ENCODE measurements around the gene ASB6. TPM values are rescaled to one million over a fixed set of nuclear protein-coding genes. Genes with fewer than 3 reads are reported as not detected.

ASB6 gene
- total RNA-seq, 1 donor from 2014 or later: 9.2 TPM

DNA sequence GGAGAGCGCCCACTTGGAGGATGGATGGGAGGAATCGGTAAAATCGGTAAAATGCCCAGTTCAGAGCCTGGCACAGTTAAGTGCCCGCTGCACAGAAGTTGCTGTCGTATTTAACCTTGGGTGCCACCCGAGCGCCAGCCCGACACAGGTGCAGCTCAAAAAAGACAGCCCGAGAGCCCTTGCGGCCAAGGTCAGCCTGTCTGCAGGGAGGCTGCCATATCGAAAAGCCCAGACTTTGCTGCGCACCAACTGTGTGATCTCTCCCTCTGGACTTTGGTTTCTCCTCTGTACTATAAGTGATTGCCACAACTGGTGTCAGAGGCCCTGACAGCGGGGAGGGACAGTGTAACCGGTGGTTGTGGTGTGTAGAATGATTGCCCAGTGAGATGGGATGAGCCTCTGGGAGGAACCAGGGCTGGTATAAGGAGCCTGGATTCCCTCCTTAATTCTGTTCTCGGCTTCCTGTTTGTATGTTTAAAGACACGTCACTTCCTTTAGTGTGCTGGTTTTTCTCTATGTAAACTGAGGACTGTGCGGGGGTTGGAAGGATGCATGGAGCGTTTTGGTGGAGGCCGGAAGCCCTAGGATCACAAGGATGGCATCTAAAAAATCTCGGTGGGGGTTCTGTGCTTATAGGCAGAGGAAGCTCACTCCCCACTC is 15.2 kb downstream of the ASB6 start:
- Histone ChIP-seq H3K9me3 (ENCODE audit: low read depth) (no peaks in the 10 kb centered on the region), H3K9ac (peak overlapping the region; percentile 56), H3F3A (ENCODE audit: low read depth) (no peaks in the 10 kb centered on the region), H2AFZ (replicated peaks) (no peak overlapping the region), H3K27ac (no peak overlapping the region), H3K4me2 (peak overlapping the region; percentile 98), H3K79me2 (ENCODE audit: low read depth) (peaks cover 58% of the 10 kb centered on the region), H3K4me3 (peak overlapping the region; percentile 72), H3K36me3 (no peaks in the 10 kb centered on the region), H3K27me3 (peaks cover 3% of the 10 kb centered on the region), H3K4me1 (peaks cover 11% of the 10 kb centered on the region), H4K20me1 (ENCODE audit: low read depth) (peaks cover 57% of the 10 kb centered on the region)
- Mint-ChIP-seq H3K4me1 (peaks cover 58% of the 10 kb centered on the region), H3K4me3 (peak overlapping the region; percentile 88), H3K27me3 (ENCODE audit: insufficient read depth, low read depth) (peaks cover 5% of the 10 kb centered on the region), H3K9me3 (no peaks in the 10 kb centered on the region), H3K27ac (no peak overlapping the region), H3K36me3 (peaks cover 4% of the 10 kb centered on the region)
- no peak for DNase-seq (ENCODE audit: low spot score)
- TF ChIP-seq EZH2phosphoT487 (IDR thresholded peaks at IDR 0.05) (no peak), EZH2 (IDR thresholded peaks at IDR 0.05) (no peak)
- TF ChIP-seq, protein P1, sequence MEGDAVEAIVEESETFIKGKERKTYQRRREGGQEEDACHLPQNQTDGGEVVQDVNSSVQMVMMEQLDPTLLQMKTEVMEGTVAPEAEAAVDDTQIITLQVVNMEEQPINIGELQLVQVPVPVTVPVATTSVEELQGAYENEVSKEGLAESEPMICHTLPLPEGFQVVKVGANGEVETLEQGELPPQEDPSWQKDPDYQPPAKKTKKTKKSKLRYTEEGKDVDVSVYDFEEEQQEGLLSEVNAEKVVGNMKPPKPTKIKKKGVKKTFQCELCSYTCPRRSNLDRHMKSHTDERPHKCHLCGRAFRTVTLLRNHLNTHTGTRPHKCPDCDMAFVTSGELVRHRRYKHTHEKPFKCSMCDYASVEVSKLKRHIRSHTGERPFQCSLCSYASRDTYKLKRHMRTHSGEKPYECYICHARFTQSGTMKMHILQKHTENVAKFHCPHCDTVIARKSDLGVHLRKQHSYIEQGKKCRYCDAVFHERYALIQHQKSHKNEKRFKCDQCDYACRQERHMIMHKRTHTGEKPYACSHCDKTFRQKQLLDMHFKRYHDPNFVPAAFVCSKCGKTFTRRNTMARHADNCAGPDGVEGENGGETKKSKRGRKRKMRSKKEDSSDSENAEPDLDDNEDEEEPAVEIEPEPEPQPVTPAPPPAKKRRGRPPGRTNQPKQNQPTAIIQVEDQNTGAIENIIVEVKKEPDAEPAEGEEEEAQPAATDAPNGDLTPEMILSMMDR (IDR thresholded peaks at IDR 0.05): no peak

DNA sequence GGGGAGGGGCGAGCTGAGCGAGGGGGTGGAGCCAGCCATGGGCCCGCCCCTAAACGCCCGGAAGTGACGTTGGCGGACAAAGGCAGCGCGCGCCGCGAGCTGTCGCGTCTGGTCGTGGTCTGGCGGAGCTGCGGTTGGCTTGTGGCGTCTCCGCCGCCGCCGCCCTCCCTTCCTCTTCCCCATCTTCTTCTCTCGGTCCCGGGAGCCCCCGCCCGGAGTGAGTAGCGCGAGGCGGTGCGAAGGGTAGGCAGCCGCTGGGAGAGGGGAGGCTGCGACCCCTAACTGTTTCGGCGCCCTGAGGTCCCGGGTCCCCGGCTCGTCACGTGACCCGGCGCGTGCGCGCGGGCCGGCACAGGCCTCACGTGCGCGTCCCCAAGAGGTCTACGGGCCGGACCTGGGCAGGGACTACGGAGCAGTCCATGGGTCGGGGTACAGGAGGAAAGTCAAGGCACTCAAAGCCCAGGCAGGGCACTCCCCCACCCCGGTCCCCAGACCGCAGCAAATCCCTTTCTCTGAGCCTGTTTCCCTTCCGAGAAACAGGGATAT is 15.8 kb downstream of the ASB6 start, which contains the start of gene NTMT1:
TSS of gene NTMT1 (plus strand) at position 85 of the 546 bp plus-strand sequence. CDS start 6,541 bp downstream, outside the sequence.
- peak; percentile 92 for DNase-seq (ENCODE audit: low spot score)
- peaks cover 2% of the 10 kb centered on the region for H3F3A ChIP-seq (ENCODE audit: low read depth)
- Mint-ChIP-seq H3K27me3 (ENCODE audit: insufficient read depth, low read depth) (peaks cover 7% of the 10 kb centered on the region), H3K4me1 (peaks cover 57% of the 10 kb centered on the region), H3K36me3 (peaks cover 4% of the 10 kb centered on the region), H3K4me3 (peak within 1 kb of the TSS; percentile 88), H3K27ac (no peak within 1 kb of the TSS), H3K9me3 (no peaks in the 10 kb centered on the region)
- peak within 1 kb of the TSS; percentile 66 for H2AFZ ChIP-seq (replicated peaks)
- no peak within 1 kb of the TSS for H3K27ac ChIP-seq
- H3K4me2 ChIP-seq: peak within 1 kb of the TSS; percentile 98
- H3K27me3 ChIP-seq: peaks cover 9% of the 10 kb centered on the region
- peaks cover 51% of the 10 kb centered on the region for H4K20me1 ChIP-seq (ENCODE audit: low read depth)
- no peaks in the 10 kb centered on the region for H3K9me3 ChIP-seq (ENCODE audit: low read depth)
- TF ChIP-seq, protein P1 (IDR thresholded peaks at IDR 0.05): no peak
- TF ChIP-seq EZH2 (IDR thresholded peaks at IDR 0.05): no peak
- no peak for TF ChIP-seq EZH2phosphoT487 (IDR thresholded peaks at IDR 0.05)
- H3K36me3 ChIP-seq: no peaks in the 10 kb centered on the region
- peak within 1 kb of the TSS; percentile 72 for H3K4me3 ChIP-seq
- H3K4me1 ChIP-seq: peaks cover 11% of the 10 kb centered on the region
- peak within 1 kb of the TSS; percentile 56 for H3K9ac ChIP-seq
- H3K79me2 ChIP-seq (ENCODE audit: low read depth): peaks cover 52% of the 10 kb centered on the region

DNA sequence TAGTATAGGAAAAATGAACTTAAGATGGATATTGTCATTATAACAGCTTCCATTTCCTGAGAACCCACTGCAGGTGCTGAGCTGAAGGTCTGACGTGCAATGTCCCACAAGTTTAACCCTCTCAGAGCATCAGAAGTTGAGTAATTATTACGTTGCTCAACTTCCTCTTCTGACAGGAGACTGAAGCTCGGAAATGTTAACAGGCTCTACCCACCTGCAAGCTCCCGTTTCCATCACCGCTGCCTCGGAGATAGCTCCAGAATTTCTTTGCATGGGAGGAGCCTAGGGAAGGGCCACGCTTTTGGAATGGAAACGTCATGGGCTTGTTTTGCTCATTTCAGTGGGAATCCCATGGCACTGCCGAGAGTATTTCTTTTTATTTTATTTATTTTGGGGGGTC is 17.0 kb downstream of the ASB6 start:
- Mint-ChIP-seq H3K4me1 (peaks cover 52% of the 10 kb centered on the region), H3K4me3 (peak overlapping the region; percentile 88), H3K9me3 (no peaks in the 10 kb centered on the region), H3K27me3 (ENCODE audit: insufficient read depth, low read depth) (peaks cover 12% of the 10 kb centered on the region), H3K36me3 (peaks cover 4% of the 10 kb centered on the region), H3K27ac (no peak overlapping the region)
- H3K27ac ChIP-seq: no peak overlapping the region
- no peak overlapping the region for H3K4me2 ChIP-seq
- peaks cover 19% of the 10 kb centered on the region for H3K4me1 ChIP-seq
- peaks cover 40% of the 10 kb centered on the region for H3K79me2 ChIP-seq (ENCODE audit: low read depth)
- no peak overlapping the region for H3K4me3 ChIP-seq
- DNase-seq (ENCODE audit: low spot score): no peak
- TF ChIP-seq, protein P1 (IDR thresholded peaks at IDR 0.05): no peak
- TF ChIP-seq EZH2phosphoT487 (IDR thresholded peaks at IDR 0.05): no peak
- TF ChIP-seq EZH2 (IDR thresholded peaks at IDR 0.05): no peak
- H4K20me1 ChIP-seq (ENCODE audit: low read depth): peaks cover 39% of the 10 kb centered on the region
- no peaks in the 10 kb centered on the region for H3K9me3 ChIP-seq (ENCODE audit: low read depth)
- H2AFZ ChIP-seq (replicated peaks): no peak overlapping the region
- peaks cover 21% of the 10 kb centered on the region for H3K27me3 ChIP-seq
- peaks cover 9% of the 10 kb centered on the region for H3F3A ChIP-seq (ENCODE audit: low read depth)
- H3K9ac ChIP-seq: no peak overlapping the region
- H3K36me3 ChIP-seq: no peaks in the 10 kb centered on the region

Data from neural progenitor cell (in vitro differentiated cells).